Colon (tissue), 2 donors: Measurements from ENCODE around the gene PLEKHB2.
"Not testable (repeated sequence)": the region's sequence is repeated elsewhere in the genome, so short reads cannot be mapped to it uniquely, and the experiment has no call there.

Experiments used
- FAIRE-seq: peaks from 2 replicates; lab custom pipeline; 2012; peaks lifted over from hg19 to GRCh38; lab: Jason Lieb, UNC
- donor health status: control.
- donor health status: control.

Gene PLEKHB2, protein sequence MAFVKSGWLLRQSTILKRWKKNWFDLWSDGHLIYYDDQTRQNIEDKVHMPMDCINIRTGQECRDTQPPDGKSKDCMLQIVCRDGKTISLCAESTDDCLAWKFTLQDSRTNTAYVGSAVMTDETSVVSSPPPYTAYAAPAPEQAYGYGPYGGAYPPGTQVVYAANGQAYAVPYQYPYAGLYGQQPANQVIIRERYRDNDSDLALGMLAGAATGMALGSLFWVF

DNA sequence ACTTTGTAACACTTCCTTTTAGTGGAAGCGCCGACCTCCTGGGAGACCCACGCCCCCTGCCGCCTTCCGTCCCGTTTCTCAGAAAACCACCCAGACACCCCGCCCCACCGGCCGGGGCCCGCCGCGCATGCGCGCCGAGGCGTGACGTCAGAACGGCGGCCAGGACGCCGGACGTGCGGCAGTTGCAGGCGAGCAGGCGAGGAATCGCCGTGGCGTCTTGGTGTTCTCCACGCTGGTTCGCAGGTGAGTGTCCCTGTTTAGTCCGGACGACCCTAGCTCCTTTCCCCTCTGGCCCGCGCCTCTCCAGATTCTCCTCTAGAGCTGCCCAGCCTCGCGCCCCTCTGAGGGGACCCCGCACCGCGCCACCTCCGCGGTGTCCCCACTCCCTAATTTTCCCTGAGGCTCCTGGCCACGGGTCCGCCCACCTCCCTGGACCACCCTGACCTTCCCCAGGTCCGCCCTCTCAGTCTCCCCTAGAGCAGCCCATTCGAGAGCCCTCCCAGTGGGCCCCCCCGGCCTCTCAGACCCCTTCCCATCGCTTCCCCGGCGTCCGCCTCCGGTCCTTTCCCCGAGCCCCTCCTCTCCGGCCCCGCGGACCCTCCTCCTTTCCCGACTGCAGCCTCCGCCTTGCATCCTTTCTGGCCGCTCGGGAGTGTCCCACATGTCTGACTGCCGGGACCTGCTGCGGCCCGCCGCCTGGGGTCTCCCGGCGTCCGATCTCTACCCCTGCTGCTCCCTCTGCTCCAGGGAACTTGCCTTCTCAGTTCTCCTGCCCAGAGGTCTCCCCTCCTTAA lies at the start of gene PLEKHB2:
PLEKHB2 (plus strand) TSS at position 181 of the 794 bp plus-strand sequence. CDS start 15,606 bp downstream, outside the sequence.
- FAIRE-seq, result no peak

DNA sequence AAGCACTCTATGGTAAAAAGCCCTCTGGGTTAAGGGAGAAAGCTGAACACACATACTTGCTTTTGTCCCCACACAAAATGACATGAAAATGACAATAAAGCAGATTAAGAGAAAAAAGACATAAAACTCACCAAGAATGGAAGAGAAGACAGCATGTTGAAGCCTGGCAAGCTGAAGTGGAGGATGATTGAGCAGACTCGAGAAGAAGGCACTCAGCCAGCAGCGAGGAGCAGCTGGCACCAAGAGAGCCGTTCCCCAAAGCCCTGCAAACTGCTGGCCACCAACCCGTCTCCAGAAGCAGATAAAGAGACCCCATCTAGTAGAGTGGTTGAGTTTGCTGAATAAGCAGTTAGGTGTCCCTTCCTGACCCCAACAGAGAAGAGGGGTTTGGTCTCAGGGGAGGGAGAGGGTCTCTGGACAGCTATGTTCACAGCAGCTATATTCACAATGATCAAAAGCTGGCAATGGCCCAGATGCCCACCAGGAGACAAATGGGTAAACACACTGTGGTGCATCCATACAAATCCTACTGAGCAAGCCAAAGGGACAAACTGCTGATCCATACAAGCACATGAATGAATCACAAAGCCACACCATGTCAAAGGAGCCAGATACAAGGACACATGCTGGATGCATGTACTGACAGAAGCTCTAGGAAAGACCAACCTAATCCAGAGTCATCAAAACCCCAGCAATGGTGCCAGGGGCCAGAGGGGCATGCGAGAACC lies 48.8 kb upstream of the PLEKHB2 start:
- FAIRE-seq, result no peak

DNA sequence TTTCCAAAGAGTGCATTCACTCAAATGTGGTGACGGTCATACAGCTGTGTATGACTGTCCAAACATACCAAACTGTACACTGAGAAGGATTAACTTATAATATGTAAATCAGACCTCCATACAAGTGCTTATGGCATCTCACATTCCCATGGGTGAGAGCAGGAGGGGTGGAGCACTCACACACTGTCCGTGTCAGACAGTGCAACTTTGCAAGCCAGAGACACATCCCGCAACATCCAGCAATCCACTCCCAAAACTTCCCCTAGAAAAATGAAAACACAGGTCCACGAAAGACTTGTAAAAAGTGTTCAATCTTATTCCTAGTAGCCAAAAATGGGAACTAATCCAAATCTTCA lies 48.2 kb upstream of the PLEKHB2 start:
- no peak for FAIRE-seq

DNA sequence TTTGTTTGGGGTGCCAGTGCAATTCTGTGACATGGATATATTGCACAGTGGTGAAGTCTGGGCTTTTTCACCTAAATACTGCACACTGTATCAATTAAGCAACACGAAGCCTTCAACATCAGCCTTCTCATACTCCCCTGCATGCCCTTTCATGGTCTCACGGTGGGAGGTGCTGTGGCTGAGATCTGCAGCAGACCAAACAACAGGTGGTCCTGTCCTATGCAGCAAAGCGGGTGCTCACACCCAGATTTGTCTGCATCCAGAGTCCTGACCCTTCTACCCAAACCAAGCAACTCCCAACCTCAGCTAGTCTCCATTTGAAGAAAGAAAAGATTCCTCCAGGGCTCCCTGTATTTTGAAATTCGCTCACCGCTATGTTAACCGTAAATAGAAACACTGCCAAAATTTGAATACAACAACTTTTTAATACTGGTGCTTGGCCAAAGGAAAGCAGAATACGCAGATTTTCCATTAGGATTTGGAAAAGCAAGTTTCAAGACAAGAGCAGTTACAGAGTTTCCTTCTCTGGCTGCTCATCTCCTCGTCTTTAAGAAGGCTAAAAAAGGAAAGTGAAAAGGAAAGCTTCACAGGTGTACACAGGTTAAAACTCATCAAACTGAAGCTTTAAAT lies 46.8 kb upstream of the PLEKHB2 start:
- no peak for FAIRE-seq

DNA sequence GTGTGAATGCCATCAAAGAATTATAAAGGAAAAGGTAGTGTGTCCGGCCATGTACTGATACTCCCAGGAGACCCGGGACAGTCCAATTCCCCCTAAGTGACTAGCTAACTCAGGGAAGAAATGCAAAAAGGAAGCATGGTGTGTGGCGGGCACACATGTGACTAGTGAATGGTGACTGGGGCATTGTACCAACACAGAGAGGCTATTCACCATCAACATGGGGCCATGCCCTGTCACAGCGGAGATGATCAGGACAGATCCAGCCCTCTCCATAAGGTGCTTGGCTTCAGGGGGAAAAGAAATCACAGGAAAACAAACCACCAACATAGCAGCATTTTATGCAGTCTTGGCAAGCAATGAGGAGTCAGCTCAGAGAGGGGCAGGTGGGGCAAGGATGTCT lies 46.2 kb upstream of the PLEKHB2 start:
- no peak for FAIRE-seq

DNA sequence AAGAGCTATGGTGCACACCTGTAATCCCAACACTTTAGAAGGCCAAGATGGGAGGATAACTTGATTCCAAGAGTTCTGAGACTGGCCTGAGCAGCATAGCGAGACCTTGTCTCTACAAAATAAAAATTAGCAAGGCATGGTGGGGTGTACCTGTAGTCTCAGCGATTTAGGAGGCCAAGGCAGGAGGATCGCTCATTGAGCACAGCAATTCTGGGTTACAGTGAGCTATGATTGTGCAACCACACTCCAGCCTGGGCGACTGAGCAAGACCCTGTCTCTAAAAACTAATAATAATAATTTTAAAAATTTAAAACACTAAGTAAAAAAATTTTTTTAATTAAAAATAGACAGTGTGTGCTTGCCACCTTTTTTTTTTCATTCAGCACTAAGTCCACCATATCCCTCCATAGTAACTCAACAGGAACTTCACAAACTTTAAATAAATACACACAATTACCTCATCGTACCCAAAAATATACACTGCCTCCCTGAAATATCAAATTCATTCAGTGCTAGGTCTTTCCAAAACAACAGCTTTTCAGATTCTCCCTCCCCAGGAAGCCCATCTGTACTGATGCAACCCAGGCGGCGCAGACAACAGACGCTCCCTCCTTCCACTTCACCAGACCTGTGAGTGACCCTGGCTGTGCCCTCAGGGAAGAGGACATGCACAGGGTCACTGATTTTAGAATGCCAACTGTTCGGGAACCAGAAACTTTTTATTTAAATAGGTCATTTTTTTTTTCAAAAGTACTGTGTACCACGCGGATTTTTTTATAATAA lies 41.4 kb upstream of the PLEKHB2 start:
- no peak for FAIRE-seq

DNA sequence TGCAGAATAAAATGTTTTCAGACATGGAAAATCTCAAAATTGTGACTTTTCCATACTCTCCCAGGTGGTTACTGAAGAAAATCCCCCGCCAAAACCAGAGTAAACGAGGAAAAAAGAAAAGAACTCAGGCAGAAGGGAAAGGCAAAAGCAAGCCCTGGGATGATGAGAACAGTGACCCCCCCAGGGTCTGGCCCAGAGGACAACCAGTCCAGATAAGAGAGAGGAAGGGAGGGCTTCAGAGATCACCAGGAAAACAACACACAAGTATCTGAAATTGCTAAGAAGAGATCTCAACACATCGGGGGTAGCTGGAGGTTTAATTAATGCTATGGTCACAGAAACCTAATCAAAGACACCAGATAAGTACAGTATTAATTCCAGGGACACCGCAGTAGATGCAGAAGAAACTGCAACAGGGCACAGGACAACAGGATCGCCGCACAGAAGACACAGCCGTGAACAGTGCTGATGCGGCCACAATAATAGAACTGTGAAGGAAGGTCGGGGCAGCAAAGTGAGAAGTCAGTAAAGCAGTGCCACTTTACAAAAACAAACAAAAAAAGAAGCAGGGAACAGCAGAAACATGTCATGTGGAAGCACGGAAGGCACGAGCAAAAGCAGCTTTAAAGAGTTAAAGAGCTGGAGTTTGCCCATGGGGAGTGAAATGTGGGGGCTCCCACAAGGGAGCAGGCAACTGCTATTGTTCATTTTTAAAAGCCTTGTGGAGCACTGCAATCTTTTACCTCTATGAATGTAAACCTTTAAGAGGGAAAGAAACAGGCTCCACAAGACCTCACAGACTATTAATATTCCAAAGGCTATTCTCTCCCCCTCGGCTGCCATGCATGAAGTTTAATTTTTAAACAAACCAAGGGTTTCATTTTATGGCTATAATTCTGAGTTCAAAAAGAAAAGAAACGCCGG lies 40.3 kb upstream of the PLEKHB2 start:
- no peak for FAIRE-seq

DNA sequence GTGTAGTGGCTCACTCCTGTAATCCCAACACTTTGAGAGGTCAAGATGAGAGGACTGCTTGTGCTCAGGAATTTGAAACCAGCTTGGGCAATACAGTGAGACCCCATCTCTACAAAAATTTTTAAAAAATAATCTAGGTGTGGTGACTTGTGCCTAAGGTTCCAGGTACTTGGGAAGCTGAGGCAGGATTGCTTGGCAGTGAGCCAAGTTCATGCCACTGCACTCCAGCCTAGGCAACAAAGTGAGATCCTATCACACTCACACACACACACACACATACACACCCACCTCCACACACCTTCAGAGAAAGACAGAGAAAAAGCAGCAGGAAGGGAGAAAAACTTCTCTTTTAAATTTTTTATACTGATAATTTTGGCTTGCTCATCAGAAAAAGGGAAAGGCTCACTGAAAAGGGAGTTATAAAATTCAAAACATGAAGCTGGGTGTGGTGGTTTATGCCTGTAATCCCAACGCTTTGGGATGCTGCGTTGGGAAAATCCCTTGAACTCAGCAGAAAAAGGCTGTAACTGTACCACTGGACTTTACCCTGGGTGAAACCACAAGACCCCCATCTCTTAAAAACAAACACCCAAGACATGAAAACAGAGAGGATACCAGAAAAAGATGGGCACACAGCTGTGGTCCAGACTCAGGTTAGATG lies 37.5 kb upstream of the PLEKHB2 start:
- no peak for FAIRE-seq

DNA sequence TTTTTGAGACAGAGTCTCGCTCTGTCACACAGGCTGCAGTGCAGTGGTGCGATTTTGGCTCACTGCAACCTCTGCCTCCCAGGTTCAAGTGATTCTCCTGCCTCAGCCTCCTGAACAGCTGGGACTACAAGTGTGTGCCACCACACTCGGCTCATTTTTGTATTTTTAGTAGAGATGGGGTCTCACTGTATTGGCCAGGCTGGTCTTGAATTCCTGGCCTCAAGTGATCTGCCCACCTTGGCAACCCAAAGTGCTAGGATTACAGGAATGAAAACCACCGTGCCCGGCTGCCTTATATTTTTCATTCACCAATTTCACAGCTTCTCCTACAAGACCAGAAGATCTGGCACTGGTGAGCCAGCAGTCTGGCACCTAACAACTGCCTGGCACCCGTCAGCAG lies 37.0 kb upstream of the PLEKHB2 start:
- not testable (repeated sequence) for FAIRE-seq

DNA sequence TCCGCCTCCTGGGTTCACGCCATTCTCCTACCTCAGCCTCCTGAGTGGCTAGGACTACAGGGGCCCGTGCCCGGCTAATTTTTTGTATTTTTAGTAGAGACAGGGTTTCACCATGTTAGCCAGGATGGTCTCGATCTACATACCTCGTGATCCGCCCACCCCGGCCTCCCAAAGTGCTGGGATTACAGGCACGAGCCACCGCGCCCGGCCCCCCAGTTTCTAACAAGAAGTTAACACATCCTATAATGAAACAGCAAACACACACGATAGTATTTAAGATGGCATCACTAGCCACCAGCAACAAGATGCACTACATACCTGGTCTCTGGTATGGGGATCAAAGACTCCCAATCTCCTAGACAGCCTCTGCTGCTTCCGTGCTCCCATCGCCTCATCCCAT lies 29.6 kb upstream of the PLEKHB2 start:
- not testable (repeated sequence) for FAIRE-seq

DNA sequence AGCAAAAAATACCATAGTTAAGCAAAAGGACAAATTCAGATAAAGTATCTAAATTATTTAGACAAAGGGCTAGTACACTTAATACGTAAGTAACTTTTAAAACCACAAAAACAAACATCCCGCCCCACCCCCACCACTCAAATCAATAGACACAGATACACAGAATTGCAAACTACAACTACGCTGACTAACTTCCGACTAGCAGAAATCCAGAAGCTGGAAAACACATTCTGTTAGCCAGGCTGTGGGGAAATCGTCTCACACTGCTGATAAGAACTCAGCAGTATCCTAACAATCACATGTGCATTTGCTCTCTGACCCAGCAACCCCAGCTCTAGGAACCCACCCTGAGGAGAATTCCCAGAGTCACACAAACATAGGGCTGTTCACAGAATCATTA lies 28.4 kb upstream of the PLEKHB2 start:
- no peak for FAIRE-seq

DNA sequence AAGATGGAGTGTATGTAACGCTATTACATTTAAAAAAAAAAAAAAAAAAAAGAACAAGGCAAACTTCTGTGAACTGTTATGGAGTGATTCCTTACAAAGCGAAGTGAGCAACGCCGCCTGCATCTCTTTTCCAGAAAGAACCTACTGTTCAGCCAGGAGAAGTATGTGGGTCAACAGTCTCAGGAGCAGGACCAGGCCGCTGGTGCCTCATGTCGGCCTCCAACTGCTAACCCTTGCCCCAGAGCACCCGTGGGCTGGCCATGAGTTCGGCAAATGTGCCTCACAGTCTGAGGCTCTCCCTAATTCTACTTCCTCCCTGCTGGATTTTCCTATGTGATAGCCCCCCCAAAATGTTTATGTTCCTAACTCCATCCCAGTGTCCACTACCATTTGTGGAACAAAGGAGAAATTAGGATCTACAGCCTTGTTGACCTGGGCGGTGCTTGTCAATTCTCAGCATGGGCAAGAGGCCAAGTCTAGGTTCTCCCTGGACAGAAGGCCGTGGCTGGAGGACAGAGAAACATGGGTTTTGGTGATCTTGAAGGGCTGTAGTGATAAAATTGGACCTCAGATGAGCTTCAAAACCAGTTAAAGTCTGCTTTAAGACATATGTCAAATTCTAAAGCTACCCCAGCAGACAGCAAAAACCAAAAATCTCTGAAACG lies 27.8 kb upstream of the PLEKHB2 start:
- FAIRE-seq, result no peak

DNA sequence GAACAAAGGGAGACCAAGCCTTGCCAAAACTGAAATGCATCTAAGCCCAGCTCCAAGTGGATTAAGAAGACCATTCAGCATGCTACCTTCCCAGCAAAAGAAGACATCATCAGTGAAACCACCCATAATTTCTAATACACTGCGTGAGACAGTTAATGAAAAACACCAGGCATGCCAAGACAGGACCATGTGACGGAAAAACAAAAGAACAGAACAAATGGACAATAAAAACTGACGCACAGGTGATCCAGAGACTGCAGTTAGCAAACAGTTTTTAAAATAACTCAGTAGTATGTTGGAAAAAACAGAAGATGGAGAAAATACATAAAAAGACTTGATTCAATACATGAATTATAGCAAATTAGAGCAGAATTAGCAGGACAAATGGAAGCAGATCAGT lies 27.2 kb upstream of the PLEKHB2 start:
- FAIRE-seq, result no peak

DNA sequence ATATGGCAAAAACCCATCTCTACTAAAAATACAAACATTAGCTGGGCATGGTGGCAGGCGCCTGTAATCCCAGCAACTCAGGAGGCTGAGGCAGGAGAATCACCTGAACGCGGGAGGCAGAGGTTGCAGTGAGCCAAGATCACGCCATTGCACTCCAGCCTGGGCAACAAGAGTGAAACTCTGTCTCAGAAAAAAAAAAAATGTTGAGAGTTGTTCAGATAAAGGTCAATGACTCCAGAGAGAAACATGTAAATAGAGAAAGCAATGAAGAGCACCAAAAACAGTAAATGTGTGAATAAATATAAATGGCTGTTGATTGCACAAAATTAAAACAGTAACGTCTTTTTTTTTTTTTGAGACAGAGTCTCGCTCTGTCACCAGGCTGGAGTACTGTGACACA lies 25.2 kb upstream of the PLEKHB2 start:
- FAIRE-seq, result not testable (repeated sequence)

DNA sequence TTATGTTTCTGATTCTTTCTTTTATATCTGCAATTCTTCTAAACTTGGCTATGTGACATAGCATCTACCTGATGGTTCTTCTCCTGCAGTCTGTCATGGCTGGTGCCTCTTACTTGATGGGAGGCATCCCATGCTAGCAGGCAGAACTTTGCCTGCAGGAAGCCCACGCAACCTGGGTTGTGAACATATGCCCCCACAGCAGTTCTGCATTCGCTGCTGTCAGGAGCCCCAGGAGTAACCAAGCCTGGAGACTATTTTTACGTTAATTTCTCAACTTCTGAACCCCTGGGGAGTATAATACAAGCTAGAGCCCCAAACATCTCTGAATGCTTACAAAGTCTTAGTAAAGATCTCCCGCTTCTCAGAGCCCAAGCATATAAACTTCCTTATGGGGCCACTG lies 23.9 kb upstream of the PLEKHB2 start:
- FAIRE-seq, result no peak

DNA sequence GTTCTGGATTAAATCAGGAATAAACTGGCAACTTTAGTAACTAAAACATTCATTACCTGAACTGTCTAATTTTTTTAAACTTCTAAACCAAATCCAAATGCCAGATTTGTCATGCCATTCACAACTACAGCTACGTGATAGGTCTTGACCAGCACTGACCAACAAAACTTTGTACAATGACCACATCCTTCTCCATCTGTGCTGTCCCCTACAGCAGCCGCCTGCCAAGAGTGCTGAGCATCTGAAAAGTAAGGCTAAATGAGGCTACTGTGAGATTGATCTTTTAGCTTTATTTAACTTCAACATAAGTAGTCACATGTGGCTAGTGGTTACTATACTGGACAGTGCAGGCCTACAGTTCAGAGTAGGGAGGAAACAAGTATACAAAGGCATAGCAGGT lies 19.5 kb upstream of the PLEKHB2 start:
- FAIRE-seq, result no peak

DNA sequence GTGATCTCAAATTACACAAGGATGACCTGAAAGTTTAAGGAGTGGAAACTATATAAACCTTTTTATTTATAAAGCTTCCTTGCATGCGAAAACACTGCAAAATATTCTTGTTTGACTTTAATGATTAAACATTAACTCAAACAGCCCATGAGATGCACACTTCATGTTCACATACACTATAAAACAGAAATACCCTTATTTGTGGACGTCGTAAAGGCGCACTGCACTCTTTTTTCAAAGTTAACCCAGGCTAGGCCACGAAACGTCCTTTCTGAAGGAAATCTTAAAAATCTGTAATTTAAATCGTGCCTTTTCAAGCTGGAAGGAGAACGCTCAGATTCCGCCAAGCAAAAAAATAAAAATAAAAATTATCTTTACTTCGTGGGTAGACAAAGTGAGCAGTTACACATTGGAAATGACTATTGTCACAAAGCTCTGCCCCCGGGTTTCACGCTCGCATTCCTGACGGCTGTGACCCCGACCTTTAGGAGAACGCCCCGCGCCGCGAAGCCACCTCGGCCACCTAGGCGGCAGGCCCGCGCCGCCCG lies 12.6 kb upstream of the PLEKHB2 start:
- FAIRE-seq, result no peak

DNA sequence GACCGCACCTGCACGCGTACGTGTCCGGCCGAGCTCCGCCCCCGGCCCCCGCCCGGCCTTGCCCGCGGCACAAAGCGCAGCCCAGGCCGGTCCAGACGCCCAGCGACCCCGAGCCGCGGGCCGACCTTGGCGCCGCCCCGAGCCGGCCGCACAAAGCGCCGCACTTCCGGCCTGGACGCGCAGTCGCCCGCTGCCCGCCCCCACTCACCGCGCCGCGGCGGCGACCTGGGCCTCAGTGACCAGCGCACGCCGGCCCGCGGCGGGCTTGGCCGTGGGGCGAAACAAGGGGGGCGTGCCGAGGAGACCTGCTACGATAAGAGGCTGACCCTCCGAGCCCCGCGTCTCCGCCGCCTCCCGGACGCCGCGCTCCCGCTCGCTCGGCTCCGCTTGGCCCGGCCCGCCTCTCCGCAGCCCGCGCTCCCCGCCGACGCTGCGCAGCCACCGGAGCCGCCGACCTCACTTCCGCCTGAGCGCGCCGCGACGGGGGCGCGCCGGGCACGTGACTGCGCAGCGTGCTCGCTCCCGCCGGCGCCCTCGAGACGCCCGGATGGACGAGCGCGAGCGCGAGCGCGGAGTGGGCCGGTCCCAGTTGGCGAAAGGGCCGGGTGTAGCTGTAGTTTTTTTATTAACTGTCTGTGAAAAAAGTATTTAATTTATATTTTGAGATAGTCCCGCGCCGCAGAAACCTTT lies 12.0 kb upstream of the PLEKHB2 start, which contains the start of gene FAM168B:
FAM168B (minus strand) TSS at position 455 of the 690 bp plus-strand sequence. CDS start 10,814 bp downstream, outside the sequence.
- no peak for FAIRE-seq
